HepG2 (cell line): ENCODE measurements around the gene BIVM. TPM values are rescaled to one million over a fixed set of nuclear protein-coding genes. Genes with fewer than 3 reads are reported as not detected.

Experiments
- ATAC-seq: fragments of 200-7000 bp; cut with Tn5 transposase; 3 replicates; pipeline ENCODE4 v1.9.1; 2020; ENCODE audit warnings: mild to moderate bottlenecking, moderate library complexity
- BruUV-seq: library from RNA; stranded (reverse); fragments of 400-500 nt; replicated peaks from 2 replicates; lab custom pipeline; 2021; lab: Mats Ljungman, UMichigan
- CTCF ChIA-PET: fragments of 300-600 bp; formaldehyde crosslinking; extraction: SDS; loops from one replicate; lab custom pipeline; 2021; ENCODE audit warnings: low total read pairs, inconsistent platforms, low intra/inter-chr PET ratio; lab: Yijun Ruan, JAX
- POLR2A ChIA-PET: fragments of 350-600 bp; sonication (Branson Sonifier 250); formaldehyde crosslinking; loops from one replicate; lab custom pipeline; 2020; ENCODE audit warnings: antibody characterized with exemption, inconsistent platforms; lab: Yijun Ruan, JAX
- DNase-seq: peaks from one replicate; pipeline ENCODE4 v3.0.0-alpha.2; 2015; ENCODE audit warnings: low spot score
- FAIRE-seq: peaks from 3 replicates; lab custom pipeline; 2011; peaks lifted over from hg19 to GRCh38; lab: Jason Lieb, UNC
- H2AFZ ChIP-seq: one replicate; pipeline ENCODE4 v1.6.1; 2011; ENCODE audit warnings: low read length, inconsistent platforms
- H3K27ac ChIP-seq: fragments of 300-600 bp; 3 replicates; pipeline ENCODE4 v1.8.0; 2011; ENCODE audit warnings: mixed run types, mild to moderate bottlenecking, mixed read lengths, low read length, inconsistent platforms; ENCODE audit not compliant: insufficient read depth; ENCODE audit errors: extremely low read length
- H3K27me3 ChIP-seq, 2 experiments: fragments of 200-600 bp in 1 of 2; 2 replicates in 1 of 2; 3 replicates in 1 of 2; pipeline versions ENCODE4 v1.6.0 to v1.8.0; 2011; ENCODE audit warnings: low read length in 2 of 2, mild to moderate bottlenecking in 2 of 2, moderate library complexity in 2 of 2, inconsistent platforms in 1 of 2; ENCODE audit not compliant: insufficient read depth in 2 of 2, control insufficient read depth in 1 of 2
- H3K36me3 ChIP-seq, 2 experiments: fragments of 200-600 bp in 1 of 2; replicated peaks in 1 of 2; 2 replicates in 1 of 2; 3 replicates in 1 of 2; pipeline versions ENCODE4 v1.5.1 to v1.8.0; 2011; ENCODE audit warnings: low read length in 2 of 2, inconsistent platforms in 1 of 2; ENCODE audit not compliant: insufficient read depth in 2 of 2, control insufficient read depth in 1 of 2
- H3K4me1 ChIP-seq: 2 replicates; pipeline ENCODE4 v1.5.1; 2012; ENCODE audit warnings: low read length, inconsistent platforms; ENCODE audit not compliant: insufficient read depth
- H3K4me2 ChIP-seq: 2 replicates; pipeline ENCODE4 v1.6.0; 2011; ENCODE audit warnings: low read depth, low read length, inconsistent platforms
- H3K4me3 ChIP-seq, 3 experiments: fragments of 200-600 bp in 1 of 3; sonication (generic), shearing (Covaris generic) in 1 of 3; replicated peaks in 1 of 3; 2 replicates each; pipeline ENCODE4 v1.5.1; 2011 to 2016; ENCODE audit warnings: low read length in 3 of 3, inconsistent platforms in 2 of 3, low read depth in 2 of 3, mild to moderate bottlenecking in 2 of 3, control low read depth in 1 of 3, mixed read lengths in 1 of 3; ENCODE audit not compliant: insufficient read depth in 1 of 3
- H3K79me2 ChIP-seq: one replicate; pipeline ENCODE4 v1.6.1; 2011; ENCODE audit warnings: low read length, inconsistent platforms; ENCODE audit not compliant: insufficient read depth
- H3K9ac ChIP-seq: 2 replicates; pipeline ENCODE4 v1.6.0; 2011; ENCODE audit warnings: mild to moderate bottlenecking, low read depth, low read length, inconsistent platforms; ENCODE audit not compliant: insufficient read depth
- H3K9me3 ChIP-seq: 2 replicates; pipeline ENCODE4 v1.5.1; 2012; ENCODE audit warnings: mild to moderate bottlenecking, low read length
- H4K20me1 ChIP-seq: 2 replicates; pipeline ENCODE4 v1.6.0; 2011; ENCODE audit warnings: inconsistent platforms, mild to moderate bottlenecking, low read length, moderate library complexity; ENCODE audit not compliant: insufficient read depth
- JUN ChIP-seq: sonication (generic); formaldehyde crosslinking; IDR thresholded peaks from 2 replicates; pipeline ENCODE4 v1.4.0; 2020; ENCODE audit warnings: mild to moderate bottlenecking, missing genetic modification reagents
- NCOA2 ChIP-seq: sonication (generic); formaldehyde crosslinking; IDR thresholded peaks from 2 replicates; pipeline ENCODE4 v1.8.0; 2022; ENCODE audit warnings: inconsistent platforms
- PAXIP1 ChIP-seq: sonication (generic); formaldehyde crosslinking; conservative IDR thresholded peaks from 2 replicates; pipeline ENCODE4 v1.4.0; 2020; ENCODE audit warnings: mild to moderate bottlenecking, missing genetic modification reagents, moderate library complexity
- PPARG ChIP-seq: conservative IDR thresholded peaks from 2 replicates; pipeline ENCODE4 v1.6.1; 2016; ENCODE audit warnings: missing biosample characterization, missing genetic modification reagents
- RNF2 ChIP-seq: fragments of 450-650 bp; conservative IDR thresholded peaks from 2 replicates; pipeline ENCODE4 v1.6.1; 2016; ENCODE audit warnings: low read depth
- SSRP1 ChIP-seq: IDR thresholded peaks from 2 replicates; pipeline ENCODE4 v1.6.1; 2016; ENCODE audit warnings: control low read depth
- YY1 ChIP-seq: IDR thresholded peaks from 2 replicates; pipeline ENCODE4 v1.6.1; 2011; ENCODE audit warnings: low read length, low read depth, moderate library complexity, mild to moderate bottlenecking; ENCODE audit not compliant: insufficient read depth, insufficient replicate concordance
- in situ Hi-C: cut with HindIII; loops from 2 replicates; pipeline ENCODE4 v1.10.0; 2017; ENCODE audit warnings: low pct_unique_long_range_greater_than_20kb; ENCODE audit not compliant: extremely low pct_ligation_motif_present
- intact Hi-C: fragments of 100-400 bp; cut with micrococcal nuclease; formaldehyde crosslinking; loops from one replicate; pipeline ENCODE4 v1.10.0; 2022; ENCODE audit not compliant: unreplicated experiment
- polyA plus RNA-seq, 8 experiments: library from polyadenylated mRNA; depleted of rRNA in 3 of 8; stranded (reverse) in 7 of 8; unstranded in 1 of 8; fragments of >200 nt; fragmentation: Illumina TruSeq in 4 of 8; extraction: Trizol in 4 of 8; gene quantifications; 2 replicates each; pipeline versions ENCODE4 v1.2.1 to v1.2.3, GENCODE V29; 2011 to 2016; ENCODE audit warnings: low read depth in 4 of 8, missing spikeins in 1 of 8, mixed read lengths in 1 of 8; ENCODE audit not compliant: insufficient read depth in 1 of 8
- total RNA-seq, 5 experiments: library from RNA; depleted of rRNA; stranded (reverse); fragments of >200 nt; fragmentation: Illumina TruSeq; extraction: Trizol; gene quantifications; 2 replicates each; pipeline ENCODE4 v1.2.3, GENCODE V29; 2016; ENCODE audit warnings: low read depth in 1 of 5

The BIVM gene
- total and polyA plus RNA-seq, 2 of the 13 experiments (the other 11 are each of a cell fraction or from before 2014, with no cell fraction given) = 10.4 to 15.8 TPM

GRCh38 chr13:102807699-102808098 is 8.8 kb downstream of the BIVM start (continued):
- TF ChIP-seq PAXIP1 (CRISPR knock-in tag) (no peak), NCOA2 (no peak)
- TF ChIP-seq, all 625 proteins: peak for 0

- TF ChIP-seq RNF2 (no peak), YY1 (peak; percentile 30), PPARG (CRISPR knock-in tag) (no peak), SSRP1 (CRISPR knock-in tag) (no peak), JUN (CRISPR knock-in tag) (no peak)
- ATAC-seq = no peak
- H3K27ac ChIP-seq = no peak overlapping the region
- peaks cover 28% of the 10 kb centered on the region for H3K79me2 ChIP-seq
- POLR2A ChIA-PET = interaction anchor here (1.2 kb wide), 1 partner anchor 18 kb away, joined by 3 read pairs; no protein-coding TSS in a partner anchor
- H3K9me3 ChIP-seq = no peaks in the 10 kb centered on the region
- peaks cover 24% of the 10 kb centered on the region for H3K4me1 ChIP-seq
- FAIRE-seq = no peak
- no peak overlapping the region for H3K4me3 ChIP-seq
- no peak for DNase-seq
- H3K27me3 ChIP-seq = no peaks in the 10 kb centered on the region
- in situ Hi-C loops = no loop called here
- no peak overlapping the region for H3K4me2 ChIP-seq
- CTCF ChIA-PET = no interaction called here
- H2AFZ ChIP-seq = no peak overlapping the region
- H3K36me3 ChIP-seq = peaks cover 1 to 14% of the 10 kb centered on the region in 2 experiments; a peak in 3 of 5 replicates
- H4K20me1 ChIP-seq = 0 out of 2 replicates have a peak, but pooled peaks cover 5% of the 10 kb centered on the region
- intact Hi-C loops = no loop called here
- BruUV-seq = no TSS peak
- no peak overlapping the region for H3K9ac ChIP-seq
Observed at GRCh38 chr13:102812611-102813287, 13.8 kb downstream of the BIVM start.
